Measurements from ENCODE around the gene ANO2.

The ANO2 gene

GRCh38 chr12:5621329-5621728 is 323.7 kb downstream of the ANO2 start:
- DNase-seq (ENCODE audit: low read depth) = no peak

DNA sequence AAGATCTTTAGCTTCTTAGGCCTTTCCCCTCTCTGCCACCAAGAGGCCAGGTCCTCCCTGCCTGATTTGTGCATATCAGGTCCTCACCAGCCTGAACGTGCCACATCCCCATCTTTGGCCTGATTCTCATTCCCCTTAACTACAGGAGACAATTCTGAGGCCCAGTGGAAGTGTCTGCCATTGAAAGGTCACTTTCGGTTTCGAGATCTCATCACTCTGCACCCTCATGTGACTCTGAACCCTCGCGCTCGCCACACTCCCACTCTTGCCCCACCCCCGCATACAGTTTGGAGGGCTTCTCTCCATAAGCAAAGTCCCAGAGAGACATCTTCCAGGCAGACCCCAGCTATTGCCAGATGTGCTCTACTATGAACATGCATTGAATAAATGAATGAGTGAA is 324.2 kb downstream of the ANO2 start:
- no peak for DNase-seq (ENCODE audit: low read depth)

DNA sequence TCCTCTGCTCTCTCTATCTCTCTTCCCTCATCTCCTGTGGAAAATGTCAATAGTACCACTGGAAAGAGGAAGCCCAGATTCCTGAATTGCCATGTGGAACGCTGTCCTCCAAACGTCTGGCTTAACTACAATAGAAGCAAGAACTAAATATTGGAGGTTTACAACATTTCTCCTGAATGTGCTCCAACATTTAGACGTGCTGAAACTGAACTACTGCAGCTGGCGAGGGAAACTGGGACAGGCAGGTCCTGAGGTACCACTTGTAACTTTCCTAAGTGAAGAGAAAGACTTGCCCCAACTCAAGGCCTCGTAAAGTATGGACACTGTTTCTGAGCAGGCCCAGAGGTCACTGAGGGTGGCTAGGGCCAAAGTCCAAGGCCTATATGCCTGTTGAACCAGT is 325.4 kb downstream of the ANO2 start:
- no peak for DNase-seq (ENCODE audit: low read depth)

GRCh38 chr12:5616854-5617253 is 328.2 kb downstream of the ANO2 start:
- no peak for DNase-seq (ENCODE audit: low read depth)

GRCh38 chr12:5615760-5616159 is 329.3 kb downstream of the ANO2 start:
- no peak for DNase-seq (ENCODE audit: low read depth)

DNA sequence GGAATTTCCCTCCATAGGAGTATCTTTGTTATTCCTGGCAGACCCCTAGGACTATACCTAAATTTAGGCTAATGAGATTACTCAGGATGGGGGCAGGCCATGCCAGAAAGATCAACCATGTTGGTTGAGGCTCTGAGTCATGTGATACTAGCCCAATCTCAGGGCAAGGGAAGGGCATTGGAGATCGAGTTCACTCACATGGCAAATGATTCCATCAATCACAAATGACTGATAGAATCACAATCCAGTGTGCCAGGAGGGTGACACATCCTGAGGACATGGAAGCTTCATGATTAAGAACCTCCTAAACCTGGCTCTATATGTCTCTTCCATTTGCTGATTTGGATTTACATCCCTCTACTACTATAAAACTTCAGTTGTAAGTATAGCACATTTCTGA is 330.8 kb downstream of the ANO2 start:
- no peak for DNase-seq (ENCODE audit: low read depth)

GRCh38 chr12:5612556-5613410 is 332.3 kb downstream of the ANO2 start:
- DNase-seq (ENCODE audit: low read depth) = no peak

GRCh38 chr12:5611162-5611561 is 333.9 kb downstream of the ANO2 start:
- no peak for DNase-seq (ENCODE audit: low read depth)

- DNase-seq (ENCODE audit: low read depth) = no peak
Measured at GRCh38 chr12:5599378-5599777, 345.7 kb downstream of the ANO2 start.

DNA sequence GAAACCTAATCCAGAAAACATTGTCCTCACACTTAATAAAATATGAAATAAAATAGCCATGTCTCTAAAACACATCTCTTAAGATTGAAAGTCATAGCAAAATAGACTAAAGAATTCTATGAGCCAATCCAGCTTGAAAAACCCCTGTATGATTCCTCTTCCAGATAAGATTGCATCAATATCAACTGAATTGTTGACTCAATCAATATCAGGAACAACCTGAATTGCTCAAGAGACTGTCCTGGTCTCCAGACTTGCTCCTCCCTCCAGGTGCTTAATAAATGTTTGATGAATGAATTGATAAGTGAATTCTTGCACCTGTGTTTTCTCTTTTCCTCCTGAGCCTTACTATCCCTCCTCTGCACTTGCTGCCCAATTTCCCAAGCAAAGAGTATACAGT is 351.1 kb downstream of the ANO2 start:
- no peak for DNase-seq (ENCODE audit: low read depth)

- DNase-seq (ENCODE audit: low read depth) = no peak
Measured at GRCh38 chr12:5593086-5593485, 352.0 kb downstream of the ANO2 start.

GRCh38 chr12:5592310-5592709 is 352.7 kb downstream of the ANO2 start:
- no peak for DNase-seq (ENCODE audit: low read depth)

DNA sequence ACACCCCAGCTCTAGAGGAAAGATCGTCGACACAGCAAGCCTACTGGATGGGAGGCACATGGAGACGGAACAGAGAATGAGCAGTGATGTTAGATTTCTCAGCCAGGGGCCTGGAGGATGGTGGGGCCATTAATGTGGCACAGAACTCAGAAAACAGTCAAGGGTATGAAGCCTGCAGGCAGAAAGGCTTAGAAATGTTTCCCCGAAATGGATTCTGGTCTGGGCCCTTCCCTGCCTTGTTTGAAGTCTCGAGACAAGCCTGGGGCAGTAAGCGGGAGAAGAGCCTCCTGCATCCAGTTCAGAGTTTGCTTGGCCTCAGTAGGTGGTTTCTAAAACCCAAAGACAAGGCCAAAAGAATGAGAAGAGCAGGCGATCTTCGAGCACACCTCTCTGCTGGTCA is 354.7 kb downstream of the ANO2 start:
- no peak for DNase-seq (ENCODE audit: low read depth)

GRCh38 chr12:5589054-5589453 is 356.0 kb downstream of the ANO2 start:
- DNase-seq (ENCODE audit: low read depth) = no peak

GRCh38 chr12:5588591-5588990 is 356.5 kb downstream of the ANO2 start:
- DNase-seq (ENCODE audit: low read depth) = no peak

GRCh38 chr12:5588176-5588575 is 356.9 kb downstream of the ANO2 start:
- no peak for DNase-seq (ENCODE audit: low read depth)

- no peak for DNase-seq (ENCODE audit: low read depth)
Measured at GRCh38 chr12:5587711-5588121, 357.3 kb downstream of the ANO2 start.

GRCh38 chr12:5586201-5586600 is 358.9 kb downstream of the ANO2 start:
- DNase-seq (ENCODE audit: low read depth) = no peak

- DNase-seq (ENCODE audit: low read depth) = no peak
Measured at GRCh38 chr12:5585178-5585577, 359.9 kb downstream of the ANO2 start.

GRCh38 chr12:5584412-5585175 is 360.5 kb downstream of the ANO2 start:
- DNase-seq (ENCODE audit: low read depth) = no peak

- no peak for DNase-seq (ENCODE audit: low read depth)
Measured at GRCh38 chr12:5582541-5582940, 362.5 kb downstream of the ANO2 start.

- no peak for DNase-seq (ENCODE audit: low read depth)
Measured at GRCh38 chr12:5582018-5582417, 363.0 kb downstream of the ANO2 start.

GRCh38 chr12:5581616-5582015 is 363.4 kb downstream of the ANO2 start:
- DNase-seq (ENCODE audit: low read depth) = no peak
